Fibroblast of lung (primary cell): Measurements from ENCODE around the gene SERAC1. TPM values are rescaled to one million over a fixed set of nuclear protein-coding genes. Genes with fewer than 3 reads are reported as not detected.

Experiments used
- DNase-seq, 2 donors: peaks; one replicate each; pipeline versions ENCODE4 v3.0.0 to v3.0.0-alpha.2; 2010; ENCODE audit warnings: low read depth in 2 of 2
- H2AFZ ChIP-seq: 2 replicates; pipeline ENCODE4 v1.5.1; 2012; ENCODE audit warnings: low read length, control low read depth, inconsistent platforms
- H3K27ac ChIP-seq: 2 replicates; pipeline ENCODE4 v1.5.1; 2011; ENCODE audit warnings: low read length, control low read depth; ENCODE audit not compliant: insufficient read depth
- H3K27me3 ChIP-seq: 2 replicates; pipeline ENCODE4 v1.5.1; 2011; ENCODE audit warnings: mild to moderate bottlenecking, low read length; ENCODE audit not compliant: control insufficient read depth, insufficient read depth
- H3K36me3 ChIP-seq: 2 replicates; pipeline ENCODE4 v1.5.1; 2011; ENCODE audit warnings: low read length; ENCODE audit not compliant: control insufficient read depth, insufficient read depth
- H3K4me1 ChIP-seq: 2 replicates; pipeline ENCODE4 v1.5.1; 2011; ENCODE audit warnings: low read length; ENCODE audit not compliant: control insufficient read depth, insufficient read depth; ENCODE audit errors: extremely low read depth
- H3K4me2 ChIP-seq: 2 replicates; pipeline ENCODE4 v1.5.1; 2011; ENCODE audit warnings: low read length, control low read depth; ENCODE audit not compliant: insufficient read depth; ENCODE audit errors: extremely low read depth
- H3K4me3 ChIP-seq, 4 experiments: fragments of 200-600 bp in 1 of 4; sonication (generic) in 1 of 4; replicated peaks in 1 of 4; 2 replicates each; pipeline ENCODE4 v1.5.1; 2011 to 2016; ENCODE audit warnings: low read length in 4 of 4, low read depth in 3 of 4, mild to moderate bottlenecking in 3 of 4, control low read depth in 2 of 4, inconsistent platforms in 1 of 4, mixed read lengths in 1 of 4; ENCODE audit not compliant: insufficient read depth in 1 of 4; ENCODE audit errors: control extremely low read depth in 1 of 4
- H3K79me2 ChIP-seq: 2 replicates; pipeline ENCODE4 v1.5.1; 2012; ENCODE audit warnings: mild to moderate bottlenecking, low read length, inconsistent platforms; ENCODE audit not compliant: control insufficient read depth, insufficient read depth
- H3K9ac ChIP-seq: 2 replicates; pipeline ENCODE4 v1.5.1; 2011; ENCODE audit warnings: mild to moderate bottlenecking, low read length, control low read depth; ENCODE audit not compliant: insufficient read depth
- H3K9me3 ChIP-seq: 2 replicates; pipeline ENCODE4 v1.5.1; 2012; ENCODE audit warnings: low read depth, low read length; ENCODE audit not compliant: control insufficient read depth, insufficient read depth
- H4K20me1 ChIP-seq: 2 replicates; pipeline ENCODE4 v1.5.1; 2011; ENCODE audit warnings: low read length; ENCODE audit not compliant: control insufficient read depth, insufficient read depth; ENCODE audit errors: extremely low read depth
- EZH2 ChIP-seq: IDR thresholded peaks from 2 replicates; pipeline ENCODE4 v1.5.1; 2012; ENCODE audit warnings: low read length, control low read depth, mild to moderate bottlenecking; ENCODE audit errors: missing control alignments
- polyA plus RNA-seq, 2 donors: library from polyadenylated mRNA; depleted of rRNA in 1 of 2; stranded (reverse) in 1 of 2; unstranded in 1 of 2; fragments of >200 nt; gene quantifications; 2 replicates each; pipeline ENCODE4 v1.2.1, GENCODE V29; 2011 to 2012; ENCODE audit warnings: missing spikeins in 1 of 2
- total RNA-seq: library from RNA; depleted of rRNA; stranded (reverse); fragments of >200 nt; gene quantifications from 2 replicates; pipeline ENCODE4 v1.2.1, GENCODE V29; 2014
- TF ChIP-seq, protein P1 (sequence below), 2 donors: IDR thresholded peaks in 1 of 2; conservative IDR thresholded peaks in 1 of 2; 1 replicate in 1 of 2; 2 replicates in 1 of 2; pipeline ENCODE4 v1.5.1; 2011 to 2012; ENCODE audit warnings: low read length in 2 of 2, control low read depth in 1 of 2, inconsistent platforms in 1 of 2, low read depth in 1 of 2, mild to moderate bottlenecking in 1 of 2

Gene SERAC1
- total and polyA plus RNA-seq, 2 donors (not counting 1 experiment from before 2014, with no cell fraction given) = 21.3 to 37.7 TPM

DNA sequence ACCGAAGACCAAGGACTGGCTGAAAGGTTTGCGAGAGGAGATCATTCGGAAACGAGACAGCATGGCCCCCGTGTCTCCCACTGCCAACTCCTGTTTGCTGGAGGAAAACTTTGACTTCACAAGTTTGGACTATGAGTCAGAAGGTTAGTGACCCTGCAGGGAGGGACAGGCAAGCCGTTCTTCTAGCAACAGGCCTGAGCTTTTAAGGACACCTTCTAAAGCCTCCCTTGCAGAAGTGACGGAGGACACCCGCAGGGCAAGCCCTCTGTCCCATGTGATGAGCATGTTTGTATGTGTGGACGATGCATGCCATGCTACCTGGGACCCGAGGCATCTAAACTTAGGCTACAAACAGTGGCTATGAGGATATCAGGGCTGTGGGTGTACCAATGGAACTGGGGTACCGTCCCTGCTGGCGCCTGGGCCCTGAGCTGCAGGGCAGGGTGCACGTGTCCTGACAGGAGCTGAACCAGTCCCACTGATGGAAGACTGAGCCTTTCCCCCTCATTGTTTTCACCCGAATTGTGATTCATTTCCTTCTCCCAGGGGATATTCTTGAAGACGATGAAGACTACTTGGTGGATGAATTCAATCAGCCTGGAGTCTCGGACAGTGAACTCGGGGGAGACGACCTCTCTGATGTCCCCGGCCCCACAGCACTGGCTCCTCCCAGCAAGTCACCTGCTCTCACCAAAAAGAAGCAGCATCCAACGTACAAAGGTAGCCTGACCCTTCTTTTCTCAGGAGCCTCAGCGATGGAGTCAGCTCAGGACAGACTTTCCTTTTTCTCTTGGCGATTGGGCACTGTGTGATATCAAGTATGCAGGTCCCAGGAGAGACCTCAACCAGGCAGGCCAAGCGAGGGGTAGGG lies 84.4 kb downstream of the SERAC1 start:
- no peak overlapping the region for H3K4me3 ChIP-seq
- H3K27me3 ChIP-seq = no peaks in the 10 kb centered on the region
- peaks cover 18% of the 10 kb centered on the region for H3K4me1 ChIP-seq
- H3K79me2 ChIP-seq = no peaks in the 10 kb centered on the region
- H4K20me1 ChIP-seq = no peaks in the 10 kb centered on the region
- no peak overlapping the region for H2AFZ ChIP-seq
- TF ChIP-seq EZH2 = no peak
- TF ChIP-seq, protein P1, sequence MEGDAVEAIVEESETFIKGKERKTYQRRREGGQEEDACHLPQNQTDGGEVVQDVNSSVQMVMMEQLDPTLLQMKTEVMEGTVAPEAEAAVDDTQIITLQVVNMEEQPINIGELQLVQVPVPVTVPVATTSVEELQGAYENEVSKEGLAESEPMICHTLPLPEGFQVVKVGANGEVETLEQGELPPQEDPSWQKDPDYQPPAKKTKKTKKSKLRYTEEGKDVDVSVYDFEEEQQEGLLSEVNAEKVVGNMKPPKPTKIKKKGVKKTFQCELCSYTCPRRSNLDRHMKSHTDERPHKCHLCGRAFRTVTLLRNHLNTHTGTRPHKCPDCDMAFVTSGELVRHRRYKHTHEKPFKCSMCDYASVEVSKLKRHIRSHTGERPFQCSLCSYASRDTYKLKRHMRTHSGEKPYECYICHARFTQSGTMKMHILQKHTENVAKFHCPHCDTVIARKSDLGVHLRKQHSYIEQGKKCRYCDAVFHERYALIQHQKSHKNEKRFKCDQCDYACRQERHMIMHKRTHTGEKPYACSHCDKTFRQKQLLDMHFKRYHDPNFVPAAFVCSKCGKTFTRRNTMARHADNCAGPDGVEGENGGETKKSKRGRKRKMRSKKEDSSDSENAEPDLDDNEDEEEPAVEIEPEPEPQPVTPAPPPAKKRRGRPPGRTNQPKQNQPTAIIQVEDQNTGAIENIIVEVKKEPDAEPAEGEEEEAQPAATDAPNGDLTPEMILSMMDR (conservative IDR thresholded peaks at IDR 0.05 in 1 of 2, IDR thresholded peaks at IDR 0.05 in 1 of 2; ENCODE audit: low read depth in 1 of 2, low read length in 2 of 2) = no peak
- DNase-seq = peak in 1 of 2 donors; percentile 51
- H3K4me2 ChIP-seq = no peak overlapping the region
- no peak overlapping the region for H3K9ac ChIP-seq
- no peaks in the 10 kb centered on the region for H3K9me3 ChIP-seq
- H3K36me3 ChIP-seq = peaks cover 30% of the 10 kb centered on the region
- no peak overlapping the region for H3K27ac ChIP-seq

DNA sequence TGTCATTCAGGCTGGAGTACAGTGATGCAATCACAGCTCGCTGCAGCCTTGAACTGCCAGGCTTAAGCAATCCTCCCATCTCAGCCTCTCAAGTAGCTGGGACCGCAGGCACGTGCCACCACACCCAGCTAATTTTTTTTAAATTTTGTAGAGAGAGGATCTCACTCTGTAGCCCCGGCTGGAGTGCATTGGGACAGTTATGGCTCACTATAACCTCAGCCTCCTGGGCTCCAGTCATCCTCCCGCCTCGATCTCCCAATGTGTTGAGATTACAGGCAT lies 86.5 kb downstream of the SERAC1 start:
- no peak overlapping the region for H2AFZ ChIP-seq
- H3K4me2 ChIP-seq = no peak overlapping the region
- H3K27me3 ChIP-seq = no peaks in the 10 kb centered on the region
- H3K27ac ChIP-seq = no peak overlapping the region
- H3K9ac ChIP-seq = no peak overlapping the region
- H4K20me1 ChIP-seq = no peaks in the 10 kb centered on the region
- no peak for DNase-seq
- no peak overlapping the region for H3K4me3 ChIP-seq
- no peak for TF ChIP-seq EZH2
- TF ChIP-seq, protein P1 (conservative IDR thresholded peaks at IDR 0.05 in 1 of 2, IDR thresholded peaks at IDR 0.05 in 1 of 2; ENCODE audit: low read depth in 1 of 2, low read length in 2 of 2) = no peak
- H3K9me3 ChIP-seq = no peaks in the 10 kb centered on the region
- H3K4me1 ChIP-seq = peaks cover 12% of the 10 kb centered on the region
- peaks cover 27% of the 10 kb centered on the region for H3K36me3 ChIP-seq
- H3K79me2 ChIP-seq = no peaks in the 10 kb centered on the region

DNA sequence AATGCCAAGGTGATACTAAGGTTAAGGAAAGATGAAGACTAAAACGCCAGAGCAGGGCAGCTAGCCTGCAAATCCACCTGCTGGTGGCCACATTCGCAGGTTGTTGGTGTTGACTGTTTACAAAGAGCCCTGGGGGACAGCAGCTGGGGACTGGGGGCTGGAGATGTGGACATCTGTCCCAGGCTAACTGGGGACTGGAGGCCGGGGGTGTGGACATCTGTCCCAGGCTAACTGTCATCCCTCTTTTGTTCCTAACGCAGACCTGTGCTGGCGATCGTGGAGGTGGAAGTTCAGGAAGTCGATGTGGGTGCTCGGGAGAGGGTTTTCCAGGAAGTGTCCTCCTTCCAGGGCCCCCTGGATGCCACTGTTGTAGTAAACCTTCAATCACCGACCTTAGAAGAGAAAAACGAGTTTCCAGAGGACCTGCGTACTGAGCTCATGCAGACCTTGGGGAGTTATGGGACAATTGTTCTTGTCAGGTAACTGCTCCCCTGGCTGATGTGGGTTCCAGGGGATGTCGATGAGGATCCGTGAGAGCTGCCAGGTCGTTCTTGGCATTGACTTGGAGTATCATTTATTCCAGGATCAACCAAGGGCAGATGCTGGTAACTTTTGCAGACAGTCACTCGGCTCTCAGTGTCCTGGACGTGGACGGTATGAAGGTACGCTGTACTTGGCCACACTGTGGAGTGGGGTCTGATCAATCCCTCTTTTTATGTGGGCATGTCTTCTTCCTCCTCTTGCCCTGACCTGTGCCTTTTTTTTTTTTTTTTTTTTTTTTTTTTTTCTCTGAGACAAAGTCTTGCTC lies 87.0 kb downstream of the SERAC1 start:
- Histone ChIP-seq H3K4me1 (peaks cover 7% of the 10 kb centered on the region), H3K27ac (no peak overlapping the region), H3K9ac (no peak overlapping the region), H3K36me3 (peaks cover 24% of the 10 kb centered on the region), H3K9me3 (no peaks in the 10 kb centered on the region), H2AFZ (no peak overlapping the region), H3K27me3 (no peaks in the 10 kb centered on the region), H4K20me1 (no peaks in the 10 kb centered on the region), H3K4me2 (no peak overlapping the region), H3K79me2 (no peaks in the 10 kb centered on the region), H3K4me3 (no peak overlapping the region)
- no peak for DNase-seq
- TF ChIP-seq, protein P1 (conservative IDR thresholded peaks at IDR 0.05 in 1 of 2, IDR thresholded peaks at IDR 0.05 in 1 of 2; ENCODE audit: low read depth in 1 of 2, low read length in 2 of 2) = no peak
- no peak for TF ChIP-seq EZH2
